Immature natural killer cell (primary cell): ENCODE data around the gene SAMD4B. TPM values are rescaled to one million over a fixed set of nuclear protein-coding genes. Genes with fewer than 3 reads are reported as not detected.

Experiments used
- DNase-seq, 3 donors: peaks; one replicate each; pipeline ENCODE4 v3.0.0; 2022; ENCODE audit warnings: mixed read lengths in 1 of 3
- H3K27ac Mint-ChIP-seq, 6 donors: one replicate each; pipeline ENCODE4 v1.8.0; 2020; ENCODE audit warnings: mixed read lengths in 6 of 6, mild to moderate bottlenecking in 5 of 6, inconsistent platforms in 4 of 6, moderate library complexity in 3 of 6
- H3K27me3 Mint-ChIP-seq, 3 donors: one replicate each; pipeline ENCODE4 v1.8.0; 2020 to 2021; ENCODE audit warnings: low read depth in 3 of 3, mild to moderate bottlenecking in 3 of 3, mixed read lengths in 3 of 3, moderate library complexity in 3 of 3, inconsistent platforms in 1 of 3
- H3K36me3 Mint-ChIP-seq, 3 donors: one replicate each; pipeline ENCODE4 v1.8.0; 2020; ENCODE audit warnings: mixed read lengths in 3 of 3, inconsistent platforms in 2 of 3, mild to moderate bottlenecking in 2 of 3
- H3K4me1 Mint-ChIP-seq, 2 donors: one replicate each; pipeline ENCODE4 v1.8.0; 2020; ENCODE audit warnings: inconsistent platforms in 2 of 2, mild to moderate bottlenecking in 2 of 2, mixed read lengths in 2 of 2, moderate library complexity in 1 of 2
- H3K4me3 Mint-ChIP-seq, 5 donors: one replicate each; pipeline ENCODE4 v1.8.0; 2020; ENCODE audit warnings: mild to moderate bottlenecking in 5 of 5, mixed read lengths in 5 of 5, inconsistent platforms in 3 of 5, moderate library complexity in 3 of 5
- H3K9me3 Mint-ChIP-seq, 6 donors: one replicate each; pipeline ENCODE4 v1.8.0; 2020; ENCODE audit warnings: mild to moderate bottlenecking in 6 of 6, mixed read lengths in 6 of 6, inconsistent platforms in 4 of 6, moderate library complexity in 3 of 6
- polyA plus RNA-seq, 3 donors: library from polyadenylated mRNA; unstranded; fragments of 300-500 nt; fragmentation: Illumina TruSeq; gene quantifications; one replicate each; pipeline ENCODE4 v1.2.3, GENCODE V29; 2021

The SAMD4B gene
- polyA plus RNA-seq, 3 donors from 2014 or later: 2.9 to 17.8 (median 3.9) TPM

DNA sequence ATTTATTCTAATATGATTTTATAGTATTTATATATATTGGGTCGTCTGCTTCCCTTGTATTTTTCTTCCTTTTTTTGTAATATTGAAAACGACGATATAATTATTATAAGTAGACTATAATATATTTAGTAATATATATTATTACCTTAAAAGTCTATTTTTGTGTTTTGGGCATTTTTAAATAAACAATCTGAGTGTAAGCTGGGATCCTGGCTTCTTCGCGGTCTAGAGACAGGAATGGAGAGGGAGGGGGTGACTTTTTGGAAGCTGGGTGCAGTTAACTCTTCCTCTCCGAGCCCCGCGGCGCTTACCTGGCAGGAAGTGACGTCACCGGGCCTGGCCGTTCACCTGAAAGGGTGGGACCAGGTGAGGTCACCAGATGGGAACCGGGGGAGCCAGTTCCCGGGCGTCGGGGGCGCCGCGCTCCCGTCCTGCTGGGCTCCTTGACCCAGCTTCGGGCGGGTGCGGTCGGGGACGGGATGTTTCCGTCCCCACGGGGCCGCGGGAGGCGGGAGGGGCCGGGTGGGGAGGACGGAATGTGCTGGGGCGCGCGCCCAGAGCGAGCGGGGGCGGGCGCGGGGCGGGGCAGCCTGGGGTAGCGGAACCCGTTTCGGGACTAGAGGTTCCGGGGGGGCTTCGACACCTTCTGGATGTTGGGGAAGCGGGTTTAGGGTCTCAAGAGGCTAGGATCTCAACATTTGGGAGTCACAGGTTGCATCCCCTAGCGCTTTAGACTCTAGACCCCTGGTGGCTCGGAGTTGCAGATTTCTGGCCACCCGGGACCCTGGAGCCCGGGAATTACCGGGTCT, 67.2 kb downstream of the SAMD4B start:
- Mint-ChIP-seq H3K4me1 (peaks cover 60 to 61% of the 10 kb centered on the region in 2 donors), H3K36me3 (peaks cover 14 to 20% (median 16%) of the 10 kb centered on the region in 3 donors), H3K27me3 (peaks cover 69 to 80% (median 71%) of the 10 kb centered on the region in 3 donors), H3K4me3 (peak overlapping the region; percentile 86 to 98 (median 91)), H3K27ac (peak overlapping the region; percentile 95 to 100 (median 98)), H3K9me3 (peaks cover 0 to 19% (median 0%) of the 10 kb centered on the region in 6 donors)
- peak; percentile 88 to 91 (median 89) for DNase-seq

DNA sequence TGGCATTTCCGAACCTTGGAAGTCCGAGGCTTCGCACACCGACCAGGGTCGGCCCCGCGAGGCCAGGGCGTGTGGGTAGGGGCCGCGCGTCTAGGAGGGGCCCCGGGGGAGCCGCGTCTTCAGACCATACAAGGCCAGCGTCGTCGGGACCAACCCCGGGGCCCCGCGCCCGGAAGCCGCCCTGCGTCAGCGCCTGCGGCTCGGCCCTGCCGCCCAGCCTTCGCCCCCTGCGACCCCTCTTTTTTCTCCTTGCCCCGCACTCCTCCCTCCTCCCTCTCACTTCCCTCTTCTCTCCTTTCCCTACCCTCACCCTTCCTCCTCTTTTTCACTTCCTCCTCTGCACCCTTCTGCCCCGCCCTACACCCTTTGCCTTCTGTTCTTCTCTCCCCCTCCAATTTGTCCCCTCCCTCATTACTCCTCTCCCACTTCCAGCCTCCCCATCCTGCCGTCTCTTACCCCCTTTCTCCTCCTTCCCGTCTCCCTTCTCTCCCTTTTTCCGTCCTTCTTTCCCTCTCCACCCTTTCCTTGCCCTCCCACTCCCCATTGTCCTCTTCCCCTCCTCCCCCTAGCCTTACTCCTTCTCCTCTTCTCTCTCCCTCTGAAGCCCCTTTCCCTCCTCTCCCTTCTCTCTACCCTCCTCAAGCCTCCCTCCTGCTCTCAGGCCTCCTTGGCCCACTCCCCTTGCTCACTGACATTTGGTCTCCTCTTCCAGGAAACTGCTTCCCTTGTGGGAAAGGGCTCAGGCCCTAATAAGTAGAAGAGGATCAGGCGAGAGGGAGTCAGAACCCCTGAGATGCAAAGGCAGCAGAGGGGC, 68.0 kb downstream of the SAMD4B start:
- H3K9me3 Mint-ChIP-seq: peaks cover 0 to 19% (median 0%) of the 10 kb centered on the region in 6 donors
- H3K4me3 Mint-ChIP-seq: peak overlapping the region; percentile 76 to 98 (median 89)
- H3K4me1 Mint-ChIP-seq: peaks cover 59 to 65% of the 10 kb centered on the region in 2 donors
- H3K27me3 Mint-ChIP-seq: peaks cover 65 to 82% (median 73%) of the 10 kb centered on the region in 3 donors
- H3K27ac Mint-ChIP-seq: peak overlapping the region; percentile 94 to 99 (median 97)
- peak; percentile 41 to 52 (median 47) for DNase-seq
- peaks cover 14 to 20% (median 16%) of the 10 kb centered on the region in 3 donors for H3K36me3 Mint-ChIP-seq

DNA sequence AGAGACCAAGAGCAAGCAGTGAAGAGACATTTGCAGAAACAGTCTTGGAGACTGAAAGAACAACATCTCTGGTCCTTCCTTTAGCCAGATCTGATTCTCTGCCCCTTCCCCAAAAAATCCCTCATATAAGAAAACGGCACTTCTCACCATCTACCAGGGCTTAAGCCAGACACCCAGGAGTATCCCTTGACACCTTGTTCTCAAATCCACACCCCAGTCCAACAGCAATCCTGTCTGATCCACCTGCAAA, 68.5 kb downstream of the SAMD4B start:
- Mint-ChIP-seq H3K27ac (peak overlapping the region; percentile 94 to 99 (median 97)), H3K9me3 (peaks cover 0 to 19% (median 0%) of the 10 kb centered on the region in 6 donors), H3K4me1 (peaks cover 56 to 61% of the 10 kb centered on the region in 2 donors), H3K27me3 (peaks cover 63 to 79% (median 69%) of the 10 kb centered on the region in 3 donors), H3K36me3 (peaks cover 14 to 20% (median 16%) of the 10 kb centered on the region in 3 donors), H3K4me3 (peak overlapping the region; percentile 76 to 98 (median 89))
- no peak for DNase-seq

DNA sequence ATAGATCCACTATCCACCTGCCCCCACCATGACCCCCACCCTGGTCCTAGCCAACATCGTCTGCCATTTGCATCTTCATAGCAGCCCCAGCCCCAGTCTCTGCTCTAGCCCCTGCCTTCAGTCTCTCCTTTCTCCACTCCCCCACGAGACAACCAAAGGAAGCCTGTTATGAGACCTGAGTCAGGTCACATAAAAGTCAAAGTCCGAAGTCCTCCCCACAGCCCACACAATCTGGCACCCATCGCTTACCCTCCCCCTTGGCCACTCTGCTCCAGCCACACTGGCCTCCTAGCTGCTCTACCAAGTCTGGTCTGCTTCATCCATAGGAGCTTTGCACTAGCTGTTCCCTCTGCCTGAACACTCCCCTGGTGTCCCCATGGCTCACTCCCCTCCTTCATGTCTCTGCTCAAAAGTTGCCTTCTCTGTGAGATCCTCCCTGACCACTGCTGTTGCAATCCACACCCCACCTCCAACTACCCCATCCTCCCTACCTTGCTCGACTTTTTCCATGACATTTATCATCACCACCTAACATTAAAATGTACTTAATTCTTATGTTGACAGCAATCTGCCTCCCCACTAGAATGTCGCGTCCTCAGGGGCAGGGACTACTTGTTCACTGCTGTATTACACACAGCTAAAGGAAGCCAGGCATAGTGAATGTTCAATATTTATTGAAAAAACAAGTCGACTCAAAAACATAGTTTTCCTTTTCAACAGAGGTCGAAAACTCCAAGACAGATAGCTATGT, 69.0 kb downstream of the SAMD4B start:
- Mint-ChIP-seq H3K36me3 (peaks cover 14 to 20% (median 16%) of the 10 kb centered on the region in 3 donors), H3K27ac (peak overlapping the region; percentile 94 to 99 (median 97)), H3K9me3 (peaks cover 0 to 19% (median 0%) of the 10 kb centered on the region in 6 donors), H3K4me1 (peaks cover 51 to 56% of the 10 kb centered on the region in 2 donors), H3K27me3 (peaks cover 61 to 74% (median 65%) of the 10 kb centered on the region in 3 donors), H3K4me3 (peak overlapping the region; percentile 76 to 98 (median 89))
- peak in 1 of 3 donors; percentile 60 for DNase-seq

DNA sequence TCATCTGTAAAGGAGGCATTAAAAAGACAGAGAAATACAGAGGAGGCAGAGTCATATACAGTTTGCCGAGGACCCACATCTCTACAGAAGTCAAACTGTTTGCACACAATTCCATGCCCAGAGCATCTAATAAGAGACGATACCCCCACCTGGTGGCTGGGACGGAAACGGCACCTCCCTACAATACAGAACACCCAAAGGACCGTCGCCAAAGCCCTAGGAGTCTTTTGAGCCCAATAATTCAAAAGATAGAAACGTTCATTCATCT, 69.5 kb downstream of the SAMD4B start:
- peaks cover 14 to 20% (median 16%) of the 10 kb centered on the region in 3 donors for H3K36me3 Mint-ChIP-seq
- peak overlapping the region; percentile 94 to 99 (median 97) for H3K27ac Mint-ChIP-seq
- H3K4me1 Mint-ChIP-seq: peaks cover 50 to 53% of the 10 kb centered on the region in 2 donors
- peak; percentile 92 to 94 (median 93) for DNase-seq
- H3K9me3 Mint-ChIP-seq: peaks cover 0 to 19% (median 0%) of the 10 kb centered on the region in 6 donors
- H3K27me3 Mint-ChIP-seq: peaks cover 58 to 70% (median 61%) of the 10 kb centered on the region in 3 donors
- H3K4me3 Mint-ChIP-seq: peak overlapping the region; percentile 76 to 98 (median 89)

DNA sequence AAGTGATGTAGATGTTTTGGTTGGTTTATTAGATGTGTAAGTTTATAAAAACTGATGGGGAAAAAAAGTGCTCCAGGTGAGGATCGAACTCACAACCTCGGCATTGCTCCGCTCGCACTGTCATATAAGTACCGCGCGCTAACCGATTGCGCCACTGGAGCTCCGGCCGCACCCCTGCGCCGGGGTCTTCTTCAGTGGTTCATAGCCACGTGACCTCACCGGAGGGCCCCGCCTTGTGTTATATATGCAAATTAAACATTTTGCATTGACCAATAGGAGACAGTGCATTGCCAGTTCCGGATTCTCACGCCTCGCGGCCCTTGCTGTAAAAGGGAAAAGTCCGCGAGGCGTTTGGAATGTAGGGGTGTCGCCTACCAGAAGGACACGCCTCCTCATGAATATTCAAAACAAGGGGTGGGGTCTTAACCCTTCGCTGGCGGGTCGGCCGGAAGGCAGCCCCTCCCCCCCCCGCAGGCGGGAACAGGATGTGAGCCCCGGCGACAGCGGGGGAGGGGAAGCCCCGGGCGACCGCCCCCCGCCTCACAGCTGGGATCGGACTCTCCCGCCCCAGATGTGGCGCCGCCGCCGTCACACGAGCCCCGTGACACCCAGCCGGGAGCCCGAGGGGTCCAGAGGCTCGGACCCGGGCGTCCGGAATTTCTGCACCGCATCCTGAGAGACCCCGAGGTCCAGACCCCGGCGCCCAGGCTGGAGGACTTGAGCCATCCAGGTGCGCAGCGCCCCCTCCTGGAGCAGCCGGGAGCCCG, 70.1 kb downstream of the SAMD4B start, which contains the start of gene PLEKHG2:
Gene PLEKHG2, plus strand, starts transcription at position 570 of the 767 bp plus-strand sequence. CDS start 1,418 bp downstream, outside the sequence.
- H3K27me3 Mint-ChIP-seq: peaks cover 53 to 65% (median 55%) of the 10 kb centered on the region in 3 donors
- peaks cover 13 to 15% (median 14%) of the 10 kb centered on the region in 3 donors for H3K36me3 Mint-ChIP-seq
- H3K4me1 Mint-ChIP-seq: peaks cover 46 to 53% of the 10 kb centered on the region in 2 donors
- H3K9me3 Mint-ChIP-seq: peaks cover 0 to 19% (median 0%) of the 10 kb centered on the region in 6 donors
- H3K4me3 Mint-ChIP-seq: peak within 1 kb of the TSS; percentile 83 to 98 (median 89)
- peak within 1 kb of the TSS; percentile 94 to 99 (median 97) for H3K27ac Mint-ChIP-seq
- peak; percentile 98 to 99 (median 99) for DNase-seq

DNA sequence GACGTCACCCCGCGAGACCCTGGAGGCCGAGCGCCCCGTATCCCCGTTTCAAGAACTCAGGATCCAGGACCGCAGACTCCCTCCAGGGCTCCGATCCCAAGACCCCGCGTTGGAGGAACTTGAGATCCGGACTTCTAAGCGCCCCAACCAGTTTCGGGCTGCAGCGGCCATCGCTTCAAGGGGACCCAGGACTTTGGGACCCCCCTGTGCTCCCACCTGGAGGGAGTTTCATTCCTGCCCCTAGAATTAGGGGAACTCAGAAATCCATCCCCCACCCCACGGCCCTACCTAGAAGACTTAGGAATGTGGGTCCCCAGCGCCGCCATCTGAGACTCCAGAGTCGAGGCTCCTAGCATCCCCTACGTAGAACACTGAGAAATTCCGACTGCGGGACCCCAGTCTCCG, 70.6 kb downstream of the SAMD4B start:
- no peak for DNase-seq
- peaks cover 47 to 59% (median 50%) of the 10 kb centered on the region in 3 donors for H3K27me3 Mint-ChIP-seq
- peaks cover 45 to 53% of the 10 kb centered on the region in 2 donors for H3K4me1 Mint-ChIP-seq
- peaks cover 0 to 17% (median 0%) of the 10 kb centered on the region in 6 donors for H3K9me3 Mint-ChIP-seq
- H3K36me3 Mint-ChIP-seq: peaks cover 12% of the 10 kb centered on the region in 3 donors
- peak overlapping the region; percentile 68 to 98 (median 86) for H3K4me3 Mint-ChIP-seq
- peak overlapping the region in 5 of 6 donors; percentile 40 to 99 (median 75) for H3K27ac Mint-ChIP-seq

DNA sequence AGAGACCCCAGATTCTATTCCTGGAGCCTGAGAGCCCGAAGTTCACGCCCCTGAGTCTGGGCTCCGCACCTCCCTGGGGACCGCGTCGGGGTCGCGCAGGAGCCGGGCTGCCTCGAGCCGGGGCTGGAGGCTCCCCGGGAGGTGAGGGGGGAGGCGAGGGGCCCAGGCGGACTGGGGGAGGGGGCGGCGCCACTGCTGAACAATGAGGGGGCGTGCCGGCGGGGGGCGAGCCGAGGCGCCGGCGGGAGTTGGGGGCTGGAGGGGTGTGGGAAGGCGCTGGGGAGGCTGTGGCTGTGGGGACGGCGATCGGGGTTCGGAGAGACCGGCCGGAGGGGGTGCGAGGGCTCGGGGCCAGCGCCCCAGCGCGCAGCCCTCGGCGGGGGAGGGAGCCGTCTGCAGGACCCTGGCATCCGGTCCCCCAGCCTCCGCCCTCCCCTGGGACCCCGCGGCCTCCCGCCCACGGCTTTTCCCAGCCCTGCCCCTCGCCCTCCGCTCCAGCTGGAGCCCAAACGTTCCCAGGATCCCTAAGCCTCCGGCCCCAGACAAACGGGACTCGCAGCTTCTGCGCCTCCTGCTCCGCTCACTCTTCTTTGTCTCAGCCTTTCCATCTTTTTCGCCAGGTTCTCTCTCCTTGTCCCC, 71.2 kb downstream of the SAMD4B start:
- H3K4me3 Mint-ChIP-seq: peak overlapping the region; percentile 83 to 98 (median 86)
- H3K27me3 Mint-ChIP-seq: peaks cover 42 to 54% (median 44%) of the 10 kb centered on the region in 3 donors
- H3K4me1 Mint-ChIP-seq: peaks cover 40 to 47% of the 10 kb centered on the region in 2 donors
- peak overlapping the region; percentile 44 to 99 (median 87) for H3K27ac Mint-ChIP-seq
- H3K9me3 Mint-ChIP-seq: peaks cover 0 to 13% (median 0%) of the 10 kb centered on the region in 6 donors
- H3K36me3 Mint-ChIP-seq: peaks cover 7% of the 10 kb centered on the region in 3 donors
- DNase-seq: no peak

DNA sequence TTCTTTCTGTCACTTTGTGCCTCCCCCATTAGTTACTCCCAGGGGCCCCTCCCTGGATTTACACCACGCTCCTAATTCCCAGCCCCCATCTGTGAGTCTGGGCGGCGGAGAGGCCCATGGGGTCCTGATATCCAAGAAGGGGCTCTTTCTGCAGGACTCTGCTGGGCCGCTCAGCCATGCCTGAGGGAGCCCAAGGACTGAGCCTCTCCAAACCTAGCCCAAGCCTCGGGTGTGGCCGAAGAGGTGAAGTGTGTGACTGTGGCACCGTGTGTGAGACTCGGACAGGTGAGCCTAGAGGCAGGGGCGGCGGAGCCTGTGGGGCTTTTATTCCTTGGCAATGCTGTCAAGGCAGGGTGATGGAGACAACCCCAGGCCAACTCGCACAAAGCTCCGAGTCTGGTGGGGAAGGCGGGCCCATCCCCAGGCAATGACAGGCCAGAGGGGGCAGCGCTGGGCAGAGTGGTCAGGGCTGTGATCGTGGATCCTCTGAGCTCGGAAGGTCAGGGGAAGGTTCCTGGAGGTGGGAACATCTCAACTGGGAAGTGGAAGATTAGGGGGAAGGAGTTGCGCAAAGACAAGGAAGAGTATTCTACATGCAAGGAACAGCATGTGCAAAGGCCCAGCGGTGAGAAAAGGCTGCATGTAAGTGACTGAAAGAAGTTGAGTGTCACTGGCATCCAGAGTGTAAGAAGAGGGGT, 71.8 kb downstream of the SAMD4B start:
- DNase-seq: no peak
- Mint-ChIP-seq H3K4me3 (peak overlapping the region; percentile 83 to 85 (median 83)), H3K4me1 (peaks cover 34 to 41% of the 10 kb centered on the region in 2 donors), H3K27ac (peak overlapping the region; percentile 44 to 88 (median 78)), H3K9me3 (peaks cover 0 to 8% (median 0%) of the 10 kb centered on the region in 6 donors), H3K36me3 (peaks cover 0 to 2% (median 0%) of the 10 kb centered on the region in 3 donors), H3K27me3 (peaks cover 36 to 47% (median 38%) of the 10 kb centered on the region in 3 donors)

DNA sequence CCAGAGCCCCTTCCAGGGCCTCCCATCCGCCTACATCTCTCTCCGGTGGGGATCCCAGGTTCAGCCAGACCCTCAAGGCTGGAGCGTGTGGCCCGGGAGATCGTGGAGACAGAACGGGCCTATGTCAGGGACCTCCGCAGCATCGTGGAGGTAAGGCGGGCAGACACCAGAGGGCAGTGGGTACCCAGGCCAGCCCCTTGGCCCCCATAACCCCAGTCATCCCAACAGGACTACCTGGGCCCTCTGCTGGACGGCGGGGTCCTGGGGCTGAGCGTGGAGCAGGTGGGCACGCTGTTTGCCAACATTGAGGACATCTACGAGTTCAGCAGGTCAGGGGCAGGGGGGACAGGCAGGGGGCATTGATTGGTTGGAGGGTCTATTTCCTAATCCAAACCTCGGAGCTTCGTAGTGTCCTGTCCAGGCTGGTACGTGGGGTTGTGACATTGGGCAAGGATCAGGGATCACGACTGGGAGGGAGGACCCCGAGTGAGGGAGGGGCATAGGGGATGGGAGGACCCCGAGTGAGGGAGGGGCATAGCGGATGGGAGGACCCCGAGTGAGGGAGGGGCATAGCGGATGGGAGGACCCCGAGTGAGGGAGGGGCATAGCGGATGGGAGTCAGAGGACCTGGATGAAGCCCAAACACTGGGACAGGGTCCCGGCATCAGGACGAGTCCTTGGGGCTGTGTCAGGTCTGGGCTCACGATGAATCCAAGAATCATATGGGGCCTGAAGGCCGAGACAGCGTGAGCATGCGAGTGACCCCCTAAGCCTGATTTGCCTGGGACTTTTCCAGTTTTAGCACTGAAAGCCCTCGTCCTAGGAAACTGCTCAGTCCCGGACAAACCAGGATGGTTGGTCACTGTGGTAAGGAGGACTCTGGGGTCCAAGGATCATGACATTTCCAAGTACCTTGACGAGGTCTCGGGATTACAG, 73.2 kb downstream of the SAMD4B start:
- DNase-seq: no peak
- Mint-ChIP-seq H3K27ac (peak overlapping the region in 4 of 6 donors; percentile 14 to 90 (median 49)), H3K4me3 (no peak overlapping the region), H3K4me1 (peaks cover 29 to 33% of the 10 kb centered on the region in 2 donors), H3K27me3 (peaks cover 23 to 34% (median 25%) of the 10 kb centered on the region in 3 donors), H3K36me3 (peaks cover 0 to 3% (median 0%) of the 10 kb centered on the region in 3 donors), H3K9me3 (peaks cover 0 to 6% (median 0%) of the 10 kb centered on the region in 6 donors)
